IMR-90 (cell line): ENCODE results near the gene TOX3. TPM values are rescaled to one million over a fixed set of nuclear protein-coding genes. Genes with fewer than 3 reads are reported as not detected.

Source experiments
- ATAC-seq: fragments of 200-7000 bp; cut with Tn5 transposase; 2 replicates; pipeline ENCODE4 v1.9.1; 2020; ENCODE audit warnings: low read depth, mild to moderate bottlenecking, moderate library complexity
- BruUV-seq: library from RNA; stranded (reverse); fragments of 400-500 nt; replicated peaks from 2 replicates; lab custom pipeline; 2021; lab: Mats Ljungman, UMichigan
- CTCF ChIA-PET: fragments of 300-600 bp; formaldehyde crosslinking; extraction: SDS; loops from one replicate; lab custom pipeline; 2021; ENCODE audit warnings: antibody characterized with exemption; lab: Yijun Ruan, JAX
- POLR2A ChIA-PET: fragments of 300-600 bp; sonication (Branson Sonifier 250); formaldehyde crosslinking; loops from one replicate; lab custom pipeline; 2022; ENCODE audit warnings: antibody characterized with exemption; ENCODE audit not compliant: unreplicated experiment; lab: Charles Lee
- DNase-seq: peaks from one replicate; pipeline ENCODE4 v3.0.0; 2013
- H2AFZ ChIP-seq: replicated peaks from 2 replicates; pipeline ENCODE3; 2013; ENCODE audit warnings: low read length, mild to moderate bottlenecking; ENCODE audit not compliant: poor library complexity
- H2AK5ac ChIP-seq: 2 replicates; pipeline ENCODE4 v1.6.1; 2013; ENCODE audit warnings: low read depth, low read length, inconsistent platforms
- H2AK9ac ChIP-seq: replicated peaks from 2 replicates; pipeline ENCODE3; 2013; ENCODE audit warnings: mild to moderate bottlenecking, low read depth, low read length, moderate library complexity; ENCODE audit not compliant: poor library complexity
- H2BK120ac ChIP-seq: 2 replicates; pipeline ENCODE4 v1.6.1; 2013; ENCODE audit warnings: low read depth, low read length, inconsistent platforms
- H2BK15ac ChIP-seq: 3 replicates; pipeline ENCODE4 v1.6.1; 2013; ENCODE audit warnings: low read depth, low read length, inconsistent platforms
- H2BK20ac ChIP-seq: 2 replicates; pipeline ENCODE4 v1.6.1; 2013; ENCODE audit warnings: low read depth, mild to moderate bottlenecking, inconsistent platforms, low read length, moderate library complexity
- H2BK5ac ChIP-seq: 2 replicates; pipeline ENCODE4 v1.6.1; 2013; ENCODE audit warnings: mild to moderate bottlenecking, low read depth, low read length, inconsistent platforms; ENCODE audit not compliant: poor library complexity, severe bottlenecking
- H3K14ac ChIP-seq: replicated peaks from 2 replicates; pipeline ENCODE4 v1.6.1; 2013; ENCODE audit warnings: low read depth, low read length, inconsistent platforms
- H3K18ac ChIP-seq: 2 replicates; pipeline ENCODE4 v1.6.1; 2013; ENCODE audit warnings: low read depth, low read length, control low read depth
- H3K23ac ChIP-seq: 2 replicates; pipeline ENCODE4 v1.6.1; 2013; ENCODE audit warnings: low read depth, low read length, inconsistent platforms
- H3K27ac ChIP-seq: 2 replicates; pipeline ENCODE4 v1.5.1; 2013; ENCODE audit warnings: mild to moderate bottlenecking, control low read depth, low read length; ENCODE audit not compliant: insufficient read depth
- H3K27me3 ChIP-seq: 2 replicates; pipeline ENCODE4 v1.6.1; 2013; ENCODE audit warnings: low read length; ENCODE audit not compliant: control insufficient read depth, insufficient read depth
- H3K36me3 ChIP-seq: 2 replicates; pipeline ENCODE4 v1.6.1; 2013; ENCODE audit warnings: low read length, mixed read lengths; ENCODE audit not compliant: control insufficient read depth, insufficient read depth
- H3K4ac ChIP-seq: 2 replicates; pipeline ENCODE4 v1.6.1; 2013; ENCODE audit warnings: low read depth, low read length, inconsistent platforms
- H3K4me1 ChIP-seq: 2 replicates; pipeline ENCODE4 v1.6.1; 2013; ENCODE audit warnings: low read length, mixed read lengths; ENCODE audit not compliant: control insufficient read depth, insufficient read depth
- H3K4me2 ChIP-seq: 2 replicates; pipeline ENCODE4 v1.6.1; 2013; ENCODE audit warnings: low read depth, mild to moderate bottlenecking, control low read depth, low read length, moderate library complexity
- H3K4me3 ChIP-seq: 2 replicates; pipeline ENCODE4 v1.5.1; 2013; ENCODE audit warnings: low read depth, mild to moderate bottlenecking, control low read depth, low read length, moderate library complexity; ENCODE audit not compliant: insufficient read depth
- H3K56ac ChIP-seq: 2 replicates; pipeline ENCODE4 v1.6.1; 2013; ENCODE audit warnings: low read length, inconsistent platforms; ENCODE audit not compliant: insufficient read depth; ENCODE audit errors: extremely low read depth
- H3K79me1 ChIP-seq, 2 experiments: 2 replicates each; pipeline ENCODE4 v1.6.1; 2013; ENCODE audit warnings: low read length in 2 of 2, inconsistent platforms in 1 of 2, low read depth in 1 of 2
- H3K9ac ChIP-seq: 2 replicates; pipeline ENCODE4 v1.6.1; 2013; ENCODE audit warnings: low read depth, low read length, control low read depth
- H3K9me1 ChIP-seq: 2 replicates; pipeline ENCODE4 v1.6.1; 2013; ENCODE audit warnings: low read length, inconsistent platforms; ENCODE audit not compliant: insufficient read depth
- H3K9me3 ChIP-seq: 2 replicates; pipeline ENCODE4 v1.6.1; 2013; ENCODE audit warnings: low read length; ENCODE audit not compliant: control insufficient read depth, insufficient read depth
- H4K20me1 ChIP-seq: 2 replicates; pipeline ENCODE4 v1.6.1; 2013; ENCODE audit warnings: low read length, inconsistent platforms; ENCODE audit not compliant: insufficient read depth
- H4K5ac ChIP-seq: 2 replicates; pipeline ENCODE4 v1.6.1; 2013; ENCODE audit warnings: mild to moderate bottlenecking, low read depth, low read length, control low read depth
- H4K8ac ChIP-seq, 2 experiments: 2 replicates each; pipeline ENCODE4 v1.6.1; 2013; ENCODE audit warnings: low read depth in 2 of 2, low read length in 2 of 2, control low read depth in 1 of 2, inconsistent platforms in 1 of 2
- H4K91ac ChIP-seq: 2 replicates; pipeline ENCODE4 v1.6.1; 2013; ENCODE audit warnings: low read depth, low read length, inconsistent platforms; ENCODE audit not compliant: insufficient read depth
- BHLHE40 ChIP-seq: fragments of 150-350 bp; IDR thresholded peaks from 2 replicates; pipeline ENCODE4 v1.6.1; 2016; ENCODE audit warnings: mild to moderate bottlenecking, low read depth, low read length
- CEBPB ChIP-seq: IDR thresholded peaks from 2 replicates; pipeline ENCODE4 v1.6.1; 2012; ENCODE audit warnings: low read depth, low read length, improper control_type of control experiment
- CHD1 ChIP-seq: IDR thresholded peaks from 2 replicates; pipeline ENCODE4 v1.6.1; 2012; ENCODE audit warnings: low read depth, low read length, improper control_type of control experiment
- CTCF ChIP-seq: conservative IDR thresholded peaks from 2 replicates; pipeline ENCODE4 v1.5.1; 2012; ENCODE audit warnings: mild to moderate bottlenecking, low read depth, low read length, improper control_type of control experiment
- ELK1 ChIP-seq: fragments of 150-350 bp; IDR thresholded peaks from 2 replicates; pipeline ENCODE4 v1.6.1; 2016; ENCODE audit warnings: low read depth, mild to moderate bottlenecking, low read length, moderate library complexity, borderline replicate concordance
- FOS ChIP-seq: fragments of 150-350 bp; IDR thresholded peaks from 2 replicates; pipeline ENCODE4 v1.6.1; 2016; ENCODE audit warnings: low read depth, low read length
- MAFK ChIP-seq: IDR thresholded peaks from 2 replicates; pipeline ENCODE4 v1.6.1; 2012; ENCODE audit warnings: low read depth, low read length, improper control_type of control experiment
- MAZ ChIP-seq: IDR thresholded peaks from 2 replicates; pipeline ENCODE4 v1.6.1; 2012; ENCODE audit warnings: low read depth, mild to moderate bottlenecking, low read length, improper control_type of control experiment, moderate library complexity, borderline replicate concordance
- MXI1 ChIP-seq: IDR thresholded peaks from 2 replicates; pipeline ENCODE4 v1.6.1; 2012; ENCODE audit warnings: low read depth, mild to moderate bottlenecking, low read length, moderate library complexity, borderline replicate concordance
- NFE2L2 ChIP-seq: fragments of 150-350 bp; IDR thresholded peaks from 2 replicates; pipeline ENCODE4 v1.6.1; 2016; ENCODE audit warnings: low read depth, mild to moderate bottlenecking, low read length
- POLR2A ChIP-seq: IDR thresholded peaks from 2 replicates; pipeline ENCODE4 v1.6.1; 2012; ENCODE audit warnings: mild to moderate bottlenecking, low read depth, low read length
- RAD21 ChIP-seq: IDR thresholded peaks from 2 replicates; pipeline ENCODE4 v1.6.1; 2012; ENCODE audit warnings: low read length, improper control_type of control experiment
- RCOR1 ChIP-seq: IDR thresholded peaks from 2 replicates; pipeline ENCODE4 v1.6.1; 2012; ENCODE audit warnings: mild to moderate bottlenecking, low read length, improper control_type of control experiment; ENCODE audit not compliant: insufficient replicate concordance
- RFX5 ChIP-seq: IDR thresholded peaks from 2 replicates; pipeline ENCODE4 v1.8.0; 2012; ENCODE audit warnings: low read depth, mild to moderate bottlenecking, low read length, moderate library complexity
- SMC3 ChIP-seq: fragments of 150-350 bp; IDR thresholded peaks from 2 replicates; pipeline ENCODE4 v1.6.1; 2016; ENCODE audit warnings: low read depth, mild to moderate bottlenecking, antibody characterized with exemption, low read length, moderate library complexity
- USF2 ChIP-seq: fragments of 150-350 bp; IDR thresholded peaks from 2 replicates; pipeline ENCODE4 v1.6.1; 2017; ENCODE audit warnings: mild to moderate bottlenecking, antibody characterized with exemption, low read length, low read depth
- WGBS, 2 experiments: methylation state at CpG; one replicate each; pipeline versions ENCODE4 v1.1.5 to v1.1.7; 2013; ENCODE audit warnings: missing lambda C conversion rate in 2 of 2; ENCODE audit not compliant: insufficient read length in 1 of 2; ENCODE audit errors: extremely low coverage in 2 of 2; 5-methylcytosine and 5-hydroxymethylcytosine counted together
- dilution Hi-C: fragments of 300-500 bp; cut with HindIII; formaldehyde crosslinking; loops from one replicate; pipeline ENCODE4 v1.14.3; 2018; ENCODE audit warnings: low sequenced_read_pairs; ENCODE audit not compliant: unreplicated experiment
- in situ Hi-C: fragments of 300-500 bp; cut with MboI; formaldehyde crosslinking; loops from 3 replicates; pipeline ENCODE4 v1.14.3; 2019; ENCODE audit warnings: low sequenced_read_pairs, inconsistent platforms, mixed read lengths
- intact Hi-C: fragments of 100-400 bp; cut with micrococcal nuclease; formaldehyde crosslinking; loops from 2 replicates; pipeline ENCODE4 v1.10.0; 2022
- polyA plus RNA-seq, 3 experiments: library from polyadenylated mRNA; depleted of rRNA; stranded (reverse); fragments of >200 nt; gene quantifications; 2 replicates each; pipeline ENCODE4 v1.2.3, GENCODE V29; 2012; ENCODE audit warnings: low replicate concordance in 1 of 3
- total RNA-seq: library from RNA; depleted of rRNA; stranded (reverse); fragments of >200 nt; gene quantifications from 2 replicates; pipeline ENCODE4 v1.2.3, GENCODE V29; 2012

Gene TOX3
- total and polyA plus RNA-seq, 2 of the 4 experiments (the other 2 are of a cell fraction) = not detected

GRCh38 chr16:52480237-52480636 lies 66.7 kb downstream of the TOX3 start:
- no peaks in the 10 kb centered on the region for H3K36me3 ChIP-seq

More at GRCh38 chr16:52480237-52480636, 66.7 kb downstream of the TOX3 start:
- H2AK5ac ChIP-seq = no peak overlapping the region
- H4K8ac ChIP-seq = no peak overlapping the region
- no peaks in the 10 kb centered on the region for H3K27me3 ChIP-seq
- no peak overlapping the region for H2BK15ac ChIP-seq
- intact Hi-C loops (no loop called here), dilution Hi-C loops (no loop called here), in situ Hi-C loops (no loop called here)
- no peak overlapping the region for H2AK9ac ChIP-seq
- H4K20me1 ChIP-seq = no peaks in the 10 kb centered on the region
- H3K56ac ChIP-seq = no peak overlapping the region
- no peak overlapping the region for H2BK120ac ChIP-seq
- H3K23ac ChIP-seq = no peak overlapping the region
- BruUV-seq = no TSS peak
- no CpG with 5 or more reads among the region's 3 CpGs for WGBS, 2 experiments
- no peak overlapping the region for H4K5ac ChIP-seq
- DNase-seq (no peak), ATAC-seq (no peak)
- no peak overlapping the region for H3K4me3 ChIP-seq
- no peak overlapping the region for H2AFZ ChIP-seq
- no peak overlapping the region for H4K91ac ChIP-seq
- H3K18ac ChIP-seq = no peak overlapping the region
- H3K9ac ChIP-seq = no peak overlapping the region
- ChIA-PET CTCF (no interaction called here), POLR2A (no interaction called here)
- H3K9me1 ChIP-seq = no peaks in the 10 kb centered on the region
- H3K27ac ChIP-seq = no peak overlapping the region
- no peak overlapping the region for H3K4ac ChIP-seq
- H3K4me1 ChIP-seq = no peaks in the 10 kb centered on the region
- H3K9me3 ChIP-seq = peaks cover 2% of the 10 kb centered on the region; the same call in 1 of the 2 replicates
- TF ChIP-seq CTCF = no peak
- TF ChIP-seq ELK1 = no peak
- TF ChIP-seq CHD1 = no peak
- TF ChIP-seq SMC3 = no peak
- TF ChIP-seq NFE2L2 = no peak
- no peak for TF ChIP-seq RCOR1
- TF ChIP-seq POLR2A = no peak
- no peak for TF ChIP-seq FOS
- TF ChIP-seq MAZ = no peak
- no peak for TF ChIP-seq USF2
- no peak for TF ChIP-seq RFX5
- TF ChIP-seq MXI1 = no peak
- TF ChIP-seq RAD21 = no peak
- TF ChIP-seq CEBPB = no peak
- TF ChIP-seq MAFK = no peak
- TF ChIP-seq BHLHE40 = no peak
- no peak overlapping the region for H3K4me2 ChIP-seq
- H3K14ac ChIP-seq = no peak overlapping the region
- no peak overlapping the region for H2BK5ac ChIP-seq
- no peak overlapping the region for H2BK20ac ChIP-seq
- no peaks in the 10 kb centered on the region for H3K79me1 ChIP-seq
